GM19239 (cell line): Measurements from ENCODE around the gene ADAR.

Experiments used
- DNase-seq: peaks from one replicate; pipeline ENCODE4 v3.0.0; 2011; ENCODE audit warnings: low spot score; ENCODE audit not compliant: insufficient read length
- FAIRE-seq: peaks from 2 replicates; lab custom pipeline; 2011; peaks lifted over from hg19 to GRCh38; lab: Jason Lieb, UNC

The ADAR gene

GRCh38 chr1:154616659-154617345 lies 8.8 kb upstream of the ADAR start:
- no peak for DNase-seq
- FAIRE-seq: no peak

GRCh38 chr1:154615411-154615810 lies 7.4 kb upstream of the ADAR start:
- no peak for FAIRE-seq

GRCh38 chr1:154614901-154615300 lies 6.9 kb upstream of the ADAR start:
- DNase-seq (no peak), FAIRE-seq (no peak)

More at GRCh38 chr1:154615411-154615810, 7.4 kb upstream of the ADAR start:
- DNase-seq: no peak

GRCh38 chr1:154614247-154614646 lies 6.3 kb upstream of the ADAR start:
- DNase-seq: no peak
- FAIRE-seq: no peak

GRCh38 chr1:154611150-154611862 lies 3.3 kb upstream of the ADAR start:
- FAIRE-seq (no peak), DNase-seq (no peak)

GRCh38 chr1:154609398-154610380 lies 1.7 kb upstream of the ADAR start:
- DNase-seq (no peak), FAIRE-seq (peak; percentile 61)

GRCh38 chr1:154608397-154609270 lies 648 bp upstream of the ADAR start:
- DNase-seq (no peak), FAIRE-seq (peak; percentile 58)

- DNase-seq (no peak), FAIRE-seq (peak; percentile 4)
Measured at GRCh38 chr1:154607106-154607608, 829 bp downstream of the ADAR start.

- no peak for DNase-seq
- FAIRE-seq: no peak
Measured at GRCh38 chr1:154605534-154605933, 2.5 kb downstream of the ADAR start.

- no peak for FAIRE-seq
- no peak for DNase-seq
Measured at GRCh38 chr1:154603317-154603716, 4.7 kb downstream of the ADAR start.

- FAIRE-seq: no peak
- no peak for DNase-seq
Measured at GRCh38 chr1:154599658-154600057, 8.3 kb downstream of the ADAR start.

- DNase-seq (no peak), FAIRE-seq (no peak)
Measured at GRCh38 chr1:154598871-154599635, 8.9 kb downstream of the ADAR start.

- FAIRE-seq (no peak), DNase-seq (no peak)
Measured at GRCh38 chr1:154595621-154596020, 12.4 kb downstream of the ADAR start.

- no peak for FAIRE-seq
- no peak for DNase-seq
Measured at GRCh38 chr1:154594811-154595210, 13.2 kb downstream of the ADAR start.

GRCh38 chr1:154593390-154593789 lies 14.6 kb downstream of the ADAR start:
- no peak for DNase-seq
- FAIRE-seq: no peak

GRCh38 chr1:154591206-154591605 lies 16.8 kb downstream of the ADAR start:
- DNase-seq (no peak), FAIRE-seq (no peak)

- FAIRE-seq: no peak
- DNase-seq: no peak
Measured at GRCh38 chr1:154590756-154591155, 17.2 kb downstream of the ADAR start.

- FAIRE-seq: no peak
- DNase-seq: no peak
Measured at GRCh38 chr1:154589780-154590179, 18.2 kb downstream of the ADAR start.

GRCh38 chr1:154586641-154587040 lies 21.3 kb downstream of the ADAR start:
- FAIRE-seq: no peak

More at GRCh38 chr1:154586641-154587040, 21.3 kb downstream of the ADAR start:
- no peak for DNase-seq
